A673 (cell line): ENCODE measurements around the gene THRB.

Experiments used
- EZH2 ChIP-seq: fragments of 200-600 bp; sonication (generic); IDR thresholded peaks from 2 replicates; pipeline ENCODE4 v1.6.1; 2017; ENCODE audit warnings: borderline replicate concordance, low read depth, mild to moderate bottlenecking, mixed read lengths, antibody characterized with exemption, low read length; ENCODE audit not compliant: poor library complexity, severe bottlenecking
- TF ChIP-seq, protein P1 (sequence below): fragments of 300-800, 200-600 bp; sonication (generic); conservative IDR thresholded peaks from 2 replicates; pipeline ENCODE4 v1.5.1; 2017; ENCODE audit warnings: low read depth, mild to moderate bottlenecking, antibody characterized with exemption, low read length, moderate library complexity, mixed read lengths

DNA sequence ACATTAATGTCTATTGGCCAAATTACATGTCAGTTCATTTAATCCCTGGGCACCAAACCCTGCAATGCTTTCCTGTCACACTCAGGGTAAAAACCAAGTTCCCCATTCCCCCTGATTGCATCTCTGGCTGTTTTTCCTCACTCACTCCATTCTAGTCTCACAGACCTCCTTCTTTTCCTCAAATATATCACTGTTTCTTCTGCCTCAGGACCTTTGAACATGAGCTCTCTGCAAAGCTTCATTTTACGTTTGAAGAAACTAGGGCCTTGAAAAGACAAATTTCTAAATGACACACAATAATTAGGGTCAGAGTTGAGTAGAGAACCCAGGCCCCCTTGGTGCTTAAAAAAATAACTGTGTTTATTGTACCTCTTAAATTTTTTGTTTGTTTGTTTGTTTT lies 230.6 kb downstream of the THRB start:
- TF ChIP-seq, protein P1, sequence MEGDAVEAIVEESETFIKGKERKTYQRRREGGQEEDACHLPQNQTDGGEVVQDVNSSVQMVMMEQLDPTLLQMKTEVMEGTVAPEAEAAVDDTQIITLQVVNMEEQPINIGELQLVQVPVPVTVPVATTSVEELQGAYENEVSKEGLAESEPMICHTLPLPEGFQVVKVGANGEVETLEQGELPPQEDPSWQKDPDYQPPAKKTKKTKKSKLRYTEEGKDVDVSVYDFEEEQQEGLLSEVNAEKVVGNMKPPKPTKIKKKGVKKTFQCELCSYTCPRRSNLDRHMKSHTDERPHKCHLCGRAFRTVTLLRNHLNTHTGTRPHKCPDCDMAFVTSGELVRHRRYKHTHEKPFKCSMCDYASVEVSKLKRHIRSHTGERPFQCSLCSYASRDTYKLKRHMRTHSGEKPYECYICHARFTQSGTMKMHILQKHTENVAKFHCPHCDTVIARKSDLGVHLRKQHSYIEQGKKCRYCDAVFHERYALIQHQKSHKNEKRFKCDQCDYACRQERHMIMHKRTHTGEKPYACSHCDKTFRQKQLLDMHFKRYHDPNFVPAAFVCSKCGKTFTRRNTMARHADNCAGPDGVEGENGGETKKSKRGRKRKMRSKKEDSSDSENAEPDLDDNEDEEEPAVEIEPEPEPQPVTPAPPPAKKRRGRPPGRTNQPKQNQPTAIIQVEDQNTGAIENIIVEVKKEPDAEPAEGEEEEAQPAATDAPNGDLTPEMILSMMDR = no peak
- TF ChIP-seq EZH2 = no peak
